GM21619 (cell line): Measurements from ENCODE around the gene PLA2G4A.

Source experiments
- ATAC-seq: cut with Tn5 transposase; IDR thresholded peaks from one replicate; pipeline ENCODE4 v1.9.1; 2021; ENCODE audit not compliant: unreplicated experiment

Gene PLA2G4A

DNA sequence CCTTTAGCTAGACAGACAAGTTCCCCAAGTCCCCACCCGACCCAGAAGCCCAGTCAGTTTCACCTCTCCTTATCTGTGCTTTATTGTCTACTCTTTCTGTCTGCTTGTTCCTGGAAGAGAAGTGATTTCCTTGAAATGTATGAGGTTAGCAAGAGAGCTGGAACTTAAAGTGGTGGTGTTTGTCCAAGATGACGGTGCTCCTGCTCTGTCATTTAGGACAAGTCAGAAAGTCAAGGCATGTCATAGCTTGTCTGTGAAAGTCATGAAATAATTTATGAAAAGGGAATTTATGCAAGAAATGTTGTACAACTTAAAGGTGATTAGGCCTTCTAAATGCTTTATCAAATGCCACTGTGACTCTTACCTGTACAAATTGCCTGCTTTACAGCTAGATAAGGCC is 178.1 kb downstream of the PLA2G4A start:
- no peak for ATAC-seq

- no peak for ATAC-seq
Observed at GRCh38 chr1:187009320-187009719, 180.6 kb downstream of the PLA2G4A start.

- no peak for ATAC-seq
Observed at GRCh38 chr1:187010571-187011309, 182.0 kb downstream of the PLA2G4A start.

DNA sequence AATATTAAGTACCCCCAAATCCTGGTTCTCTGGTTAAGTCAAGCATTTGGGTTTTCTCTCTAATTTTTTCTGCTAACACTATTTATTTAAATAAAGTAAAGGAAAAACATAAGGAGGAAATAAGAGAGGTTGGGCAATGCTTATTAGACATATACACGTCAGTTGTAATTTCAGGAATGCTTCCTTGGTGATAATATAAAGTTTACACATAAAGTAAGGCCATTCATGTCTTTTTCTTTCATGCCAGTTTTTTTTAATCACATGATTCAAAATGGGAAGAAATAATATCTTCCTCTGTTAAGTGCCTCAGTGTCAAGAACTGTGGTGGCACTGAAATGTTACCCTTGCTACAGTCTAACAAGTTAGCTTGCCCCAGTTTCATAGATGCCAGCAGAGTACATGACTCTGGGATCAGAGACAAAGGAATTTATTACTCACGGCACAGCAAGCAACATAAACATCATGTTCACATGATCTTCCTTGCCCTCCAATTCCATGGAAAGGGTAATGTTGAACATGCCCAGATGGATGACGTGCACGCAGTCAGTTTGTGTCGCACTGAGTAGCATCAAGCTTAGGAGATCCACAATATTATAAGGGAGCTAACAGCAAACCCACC is 184.9 kb downstream of the PLA2G4A start:
- ATAC-seq: no peak

DNA sequence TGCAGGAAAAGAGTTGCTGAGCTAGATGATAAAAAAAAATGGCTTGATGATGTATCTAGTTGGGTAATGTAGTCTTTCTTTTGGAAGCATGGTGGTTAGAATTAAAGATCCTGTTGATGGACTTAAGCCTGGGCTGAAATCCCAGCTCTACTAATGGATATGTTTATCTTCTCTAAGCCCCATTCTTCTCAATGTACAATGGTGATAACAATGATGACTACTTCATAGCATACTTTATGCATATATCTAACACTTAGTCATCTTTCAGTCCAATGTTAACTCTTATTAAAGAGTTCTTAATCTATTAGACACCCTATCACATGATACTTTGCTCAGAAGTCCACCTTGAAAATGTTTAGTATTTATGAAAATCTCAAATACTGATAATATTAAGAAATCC is 189.5 kb downstream of the PLA2G4A start:
- ATAC-seq: no peak

DNA sequence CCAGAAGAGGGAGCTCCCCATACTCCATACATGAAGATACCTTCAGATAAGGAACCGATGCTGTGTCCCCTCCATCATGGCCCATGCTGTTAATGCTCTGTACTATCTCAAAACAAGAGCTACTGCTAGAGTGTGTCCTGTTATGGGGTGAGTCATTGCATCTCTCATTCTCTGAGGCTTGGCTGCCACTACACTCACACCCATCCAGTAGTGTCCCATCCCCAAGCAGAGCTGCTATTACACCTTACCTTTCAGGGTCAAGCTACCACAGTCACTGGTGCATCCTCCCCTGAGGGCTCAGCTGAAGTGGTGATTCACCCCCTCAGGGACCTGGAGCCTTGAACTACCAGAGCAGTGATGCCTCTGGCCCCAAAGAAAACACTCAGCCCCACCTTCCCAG is 198.5 kb downstream of the PLA2G4A start:
- ATAC-seq: no peak

DNA sequence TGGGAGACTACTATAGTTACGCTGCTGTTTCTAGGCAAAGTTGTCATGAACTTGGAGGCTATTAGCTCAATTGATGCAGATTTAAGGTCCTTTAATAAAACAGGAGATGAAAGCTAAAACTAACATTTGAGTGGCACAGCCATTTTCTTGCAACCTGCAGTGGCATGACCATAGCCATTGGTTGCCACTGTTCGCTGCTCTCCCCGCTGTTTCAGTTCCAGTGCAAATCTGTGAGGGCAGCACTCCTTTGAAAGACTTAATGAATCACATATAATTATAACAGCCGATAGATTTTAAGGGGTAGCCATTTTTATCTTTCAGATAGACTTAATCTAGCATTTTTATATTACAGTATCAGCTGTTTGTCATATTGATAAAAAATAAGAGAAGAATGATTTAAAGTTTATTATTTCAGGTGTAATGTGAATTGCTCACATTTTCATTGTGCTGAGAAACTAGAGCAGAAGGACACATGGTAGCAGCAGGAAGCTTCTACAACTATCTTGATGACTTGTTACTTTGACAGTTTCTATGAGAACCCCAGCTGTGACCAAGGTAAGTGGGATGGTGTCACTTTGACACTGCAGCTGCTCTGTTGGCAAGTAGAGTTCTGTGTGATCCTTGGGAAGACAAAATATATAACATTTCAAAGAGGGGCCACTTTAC is 203.7 kb downstream of the PLA2G4A start:
- ATAC-seq: no peak

DNA sequence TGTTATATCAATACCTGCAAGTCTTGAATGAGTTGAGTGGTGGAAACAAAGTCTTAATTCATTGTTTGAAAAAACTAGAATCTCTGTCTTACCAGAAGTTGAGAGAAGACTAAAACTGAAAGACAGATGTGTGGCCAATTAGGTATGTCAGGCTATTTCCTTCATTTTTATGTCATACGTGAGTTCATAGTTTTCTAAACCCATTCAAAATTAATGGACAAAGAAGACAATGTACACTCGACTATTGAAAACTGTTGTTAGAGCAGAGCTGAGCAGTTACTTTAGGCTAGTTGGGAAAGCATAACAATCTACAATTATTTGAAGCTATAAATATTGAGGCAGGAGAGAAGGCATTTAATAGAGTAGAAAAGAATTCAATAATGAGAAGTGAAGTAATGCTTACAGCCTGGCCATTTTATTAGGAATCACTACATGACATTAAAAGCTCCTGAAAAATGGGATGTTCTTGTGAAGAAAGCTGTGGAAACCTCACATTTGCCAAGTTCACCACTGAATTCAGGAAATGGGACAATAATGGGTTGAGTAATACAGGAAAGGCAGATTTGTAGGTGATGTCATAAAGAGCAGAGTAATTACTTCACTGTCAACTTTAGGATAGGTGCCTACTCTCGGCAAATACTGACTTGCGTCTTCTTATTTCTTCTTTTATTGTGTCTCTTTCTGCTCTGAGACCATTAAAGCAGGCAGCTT is 204.4 kb downstream of the PLA2G4A start:
- no peak for ATAC-seq

DNA sequence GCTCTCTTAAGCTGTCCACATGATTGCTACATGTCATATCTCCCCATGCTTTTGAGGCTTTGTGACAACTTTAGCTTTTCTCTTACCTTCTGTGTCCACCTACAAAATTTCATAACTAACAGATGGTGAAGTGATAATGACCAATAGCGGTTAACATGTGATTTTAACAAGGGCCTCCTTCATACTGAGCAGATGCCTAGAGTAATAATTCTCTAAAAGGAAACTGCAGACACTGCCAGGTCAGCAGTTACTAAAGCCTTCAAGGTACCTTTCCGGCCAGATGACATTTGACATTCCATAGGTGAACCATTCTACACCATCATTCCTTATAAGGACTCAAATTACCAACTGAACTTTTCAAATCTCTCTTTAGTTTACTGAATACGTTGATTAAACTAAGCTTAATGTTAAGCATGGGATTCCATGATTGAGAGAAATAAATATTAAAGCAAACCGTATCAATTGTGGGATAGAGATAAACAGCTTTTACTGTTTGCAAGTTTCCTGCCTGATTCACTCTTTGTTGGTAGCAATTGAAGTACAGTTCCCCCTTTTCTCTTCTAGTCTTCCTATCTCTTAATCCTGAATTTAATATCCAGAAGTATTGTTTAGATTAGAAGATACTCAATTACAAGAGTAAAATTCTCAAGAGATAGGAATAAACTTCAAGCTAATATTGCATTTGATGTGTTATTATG is 205.1 kb downstream of the PLA2G4A start:
- ATAC-seq: no peak

GRCh38 chr1:187034501-187034900 is 205.8 kb downstream of the PLA2G4A start:
- ATAC-seq: no peak

GRCh38 chr1:187037973-187038553 is 209.3 kb downstream of the PLA2G4A start:
- ATAC-seq: no peak
